ENCODE data around the gene STIP1. TPM values are rescaled to one million over a fixed set of nuclear protein-coding genes. Genes with fewer than 3 reads are reported as not detected.

Gene STIP1
- total RNA-seq, 1 donor from 2014 or later, result 110 TPM

GRCh38 chr11:64226507-64227051 lies 40.6 kb downstream of the STIP1 start:
- TF ChIP-seq CTCF (IDR thresholded peaks at IDR 0.05), result no peak
- DNase-seq (peak; percentile 87), ATAC-seq (peak; percentile 65)
- H3K27ac ChIP-seq, result peak overlapping the region; percentile 93
- intact Hi-C loops (cut with DNase I), result no loop called here
- H3K36me3 ChIP-seq, result peaks cover 18% of the 10 kb centered on the region
- H3K4me1 ChIP-seq, result peaks cover 40% of the 10 kb centered on the region
- H3K27me3 ChIP-seq, result no peaks in the 10 kb centered on the region
- H3K9me3 ChIP-seq, result no peaks in the 10 kb centered on the region
- peak overlapping the region; percentile 96 for H3K4me3 ChIP-seq

DNA sequence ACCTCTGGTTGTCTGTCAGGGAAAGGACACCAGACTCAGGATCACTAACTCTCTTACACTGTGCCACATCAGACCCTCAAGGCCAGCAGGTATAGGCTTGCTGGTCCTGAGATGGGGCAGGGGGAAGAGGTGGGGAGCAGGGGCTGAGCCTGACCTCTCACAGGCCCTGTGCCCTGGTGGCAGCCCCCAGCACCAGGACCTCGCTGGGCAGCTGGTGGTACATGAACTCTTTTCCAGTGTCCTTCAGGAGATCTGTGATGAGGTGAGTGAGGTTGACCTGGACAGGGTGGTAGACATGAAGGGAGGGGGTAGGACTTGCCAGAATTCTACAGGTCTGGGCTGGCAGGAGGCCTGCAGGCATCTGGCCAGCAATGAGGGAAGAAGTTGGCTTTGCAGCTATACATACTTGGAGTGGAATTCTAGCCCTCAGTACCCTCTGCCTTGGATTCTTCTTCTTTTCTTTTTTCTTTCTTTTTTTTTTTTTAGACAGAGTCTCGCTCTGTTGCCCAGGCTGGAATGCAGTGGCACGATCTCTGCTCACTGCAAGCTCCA lies 41.5 kb downstream of the STIP1 start:
- H3K9me3 ChIP-seq, result no peaks in the 10 kb centered on the region
- H3K4me1 ChIP-seq, result peaks cover 42% of the 10 kb centered on the region
- no peak for TF ChIP-seq CTCF (IDR thresholded peaks at IDR 0.05)
- H3K27me3 ChIP-seq, result no peaks in the 10 kb centered on the region
- DNase-seq, result no peak
- peaks cover 12% of the 10 kb centered on the region for H3K36me3 ChIP-seq
- no peak for ATAC-seq
- H3K27ac ChIP-seq, result peak overlapping the region; percentile 93
- intact Hi-C loops (cut with DNase I), result no loop called here
- H3K4me3 ChIP-seq, result peak overlapping the region; percentile 96

DNA sequence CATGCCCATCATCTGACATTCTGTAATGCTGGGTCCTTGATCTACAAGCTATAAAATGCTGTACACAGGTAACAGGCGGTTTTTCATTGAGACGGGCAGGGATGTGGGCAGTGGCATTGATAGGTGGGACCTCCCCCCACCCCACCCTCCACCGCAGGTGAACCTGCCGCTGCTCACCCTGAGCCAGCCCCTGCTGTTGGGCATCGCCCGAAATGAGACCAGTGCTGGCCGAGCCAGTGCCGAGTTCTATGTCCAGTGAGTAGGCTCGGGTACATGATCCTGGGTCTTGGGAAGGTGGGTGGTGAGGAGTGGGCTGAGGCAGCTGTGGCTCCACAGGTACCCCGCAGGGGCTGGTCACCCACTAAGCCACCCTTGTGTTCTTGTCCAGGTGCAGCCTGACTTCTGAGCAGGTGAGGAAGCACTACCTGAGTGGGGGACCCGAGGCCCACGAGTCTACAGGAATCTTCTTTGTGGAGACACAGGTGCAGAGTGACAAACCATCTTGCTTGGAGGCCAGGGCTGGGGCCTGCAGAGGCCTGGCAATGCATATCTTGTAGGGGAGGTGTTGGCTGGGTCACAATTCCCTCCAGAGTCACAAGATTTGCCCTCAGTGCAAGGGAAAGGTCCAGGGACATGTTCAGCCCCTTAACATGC lies 43.2 kb downstream of the STIP1 start:
- Histone ChIP-seq H3K36me3 (no peaks in the 10 kb centered on the region), H3K4me3 (no peak overlapping the region), H3K9me3 (no peaks in the 10 kb centered on the region), H3K27ac (peak overlapping the region; percentile 92), H3K27me3 (no peaks in the 10 kb centered on the region), H3K4me1 (peaks cover 53% of the 10 kb centered on the region)
- DNase-seq, result peak; percentile 54
- no peak for ATAC-seq
- intact Hi-C loops (cut with DNase I), result no loop called here
- no peak for TF ChIP-seq CTCF (IDR thresholded peaks at IDR 0.05)

DNA sequence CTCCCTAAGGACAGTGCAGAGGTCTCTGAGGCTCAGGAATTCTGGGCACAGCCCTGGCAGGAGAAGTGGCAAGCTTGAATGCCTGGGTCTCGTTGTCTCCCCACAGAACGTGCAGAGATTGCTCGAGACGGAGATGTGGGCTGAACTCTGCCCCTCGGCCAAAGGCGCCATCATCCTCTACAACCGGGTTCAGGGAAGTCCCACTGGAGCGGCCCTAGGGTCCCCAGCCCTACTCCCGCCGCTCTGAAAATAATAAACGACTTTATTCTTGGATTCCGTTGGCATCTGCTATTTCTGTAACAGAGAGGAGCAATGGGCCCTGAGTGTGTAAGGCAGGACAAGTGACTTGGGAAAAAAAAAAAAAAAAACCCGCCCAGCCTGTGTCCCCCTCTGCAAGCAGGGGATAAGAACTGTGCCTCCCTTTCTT lies 43.8 kb downstream of the STIP1 start:
- Histone ChIP-seq H3K27me3 (no peaks in the 10 kb centered on the region), H3K36me3 (no peaks in the 10 kb centered on the region), H3K4me3 (peak overlapping the region; percentile 82), H3K4me1 (peaks cover 51% of the 10 kb centered on the region), H3K9me3 (no peaks in the 10 kb centered on the region), H3K27ac (peak overlapping the region; percentile 92)
- intact Hi-C loops (cut with DNase I), result no loop called here
- TF ChIP-seq CTCF (IDR thresholded peaks at IDR 0.05), result no peak
- no peak for DNase-seq
- no peak for ATAC-seq

DNA sequence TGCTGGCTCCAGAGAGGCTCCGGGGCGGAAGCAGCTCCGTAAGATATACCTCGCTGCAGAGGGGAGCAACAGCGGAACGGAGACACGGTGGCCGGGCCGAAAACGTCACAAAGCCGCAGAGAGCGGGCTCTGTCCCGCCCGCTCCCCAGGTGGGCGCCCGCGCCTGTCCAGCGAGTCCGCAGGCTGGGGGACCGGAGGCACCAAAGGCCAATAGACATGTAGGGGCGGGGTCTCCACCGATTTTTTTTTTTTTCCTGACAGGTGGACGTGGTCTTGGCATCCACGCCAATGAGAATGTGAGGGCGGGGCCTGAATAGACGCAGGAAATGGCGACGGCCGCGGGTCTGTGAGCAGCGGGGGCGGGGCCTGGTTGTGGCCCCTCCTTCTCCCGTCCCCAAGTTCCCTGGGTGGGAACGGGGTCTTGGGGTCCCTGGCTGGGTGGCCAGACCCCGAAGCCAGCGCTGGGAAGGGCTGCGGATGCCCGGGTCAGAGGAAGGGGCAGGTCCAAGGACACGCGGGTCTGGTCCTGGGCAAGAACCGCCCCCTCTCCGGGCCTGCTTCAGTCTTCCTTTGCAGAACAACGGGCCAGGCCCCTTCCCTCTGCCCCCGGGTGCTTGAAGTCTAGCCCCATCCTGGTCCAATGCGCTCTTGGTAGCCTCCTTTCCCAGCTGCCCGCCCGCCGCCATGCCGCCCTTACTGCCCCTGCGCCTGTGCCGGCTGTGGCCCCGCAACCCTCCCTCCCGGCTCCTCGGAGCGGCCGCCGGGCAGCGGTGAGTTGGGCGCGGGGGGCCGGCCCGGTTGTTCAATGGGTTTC lies 44.4 kb downstream of the STIP1 start, which contains the start of gene DNAJC4:
Gene DNAJC4 (plus strand): TSS at position 378 of the 814 bp plus-strand sequence. CDS start 307 bp downstream, at position 685.
- Histone ChIP-seq H3K27me3 (no peaks in the 10 kb centered on the region), H3K9me3 (no peaks in the 10 kb centered on the region), H3K4me3 (peak within 1 kb of the TSS; percentile 82), H3K36me3 (no peaks in the 10 kb centered on the region), H3K27ac (peak within 1 kb of the TSS; percentile 92), H3K4me1 (peaks cover 48% of the 10 kb centered on the region)
- ATAC-seq (peak; percentile 72), DNase-seq (peak; percentile 94)
- intact Hi-C loops (cut with DNase I), result no loop called here
- no peak for TF ChIP-seq CTCF (IDR thresholded peaks at IDR 0.05)

All from upper lobe of right lung (tissue), 1 donor.